BLaER1 (cell line): Measurements from ENCODE around the gene PROSER2.
"Not testable (repeated sequence)": the region's sequence is repeated elsewhere in the genome, so short reads cannot be mapped to it uniquely, and the experiment has no call there.

Experiments used
- H3K27ac ChIP-seq: shearing (Covaris generic); formaldehyde crosslinking; 2 replicates; pipeline ENCODE4 v1.8.1; 2022
- H3K27me3 ChIP-seq: shearing (Covaris generic); formaldehyde crosslinking; 2 replicates; pipeline ENCODE4 v1.8.1; 2022
- H3K36me3 ChIP-seq: shearing (Covaris generic); formaldehyde crosslinking; 2 replicates; pipeline ENCODE4 v1.8.1; 2022
- H3K4me1 ChIP-seq: shearing (Covaris generic); formaldehyde crosslinking; 2 replicates; pipeline ENCODE4 v1.8.1; 2022
- H3K4me2 ChIP-seq: shearing (Covaris generic); formaldehyde crosslinking; 2 replicates; pipeline ENCODE4 v1.8.1; 2022
- H3K4me3 ChIP-seq: shearing (Covaris generic); formaldehyde crosslinking; 2 replicates; pipeline ENCODE4 v1.8.1; 2022
- H3K9ac ChIP-seq: shearing (Covaris generic); formaldehyde crosslinking; 2 replicates; pipeline ENCODE4 v1.8.1; 2022
- H3K9me3 ChIP-seq: shearing (Covaris generic); formaldehyde crosslinking; 2 replicates; pipeline ENCODE4 v1.8.1; 2022
- H4K20me1 ChIP-seq: shearing (Covaris generic); formaldehyde crosslinking; 2 replicates; pipeline ENCODE4 v1.8.1; 2022
- Cebpa-rat ChIP-seq: shearing (Covaris generic); IDR thresholded peaks from 2 replicates; pipeline ENCODE4 v1.8.1; 2022

PROSER2 gene

GRCh38 chr10:11849911-11850310 lies 26.8 kb downstream of the PROSER2 start:
- H3K27me3 ChIP-seq = no peaks in the 10 kb centered on the region
- H3K36me3 ChIP-seq = peaks cover 53% of the 10 kb centered on the region
- H3K27ac ChIP-seq = no peak overlapping the region
- no peak overlapping the region for H3K9ac ChIP-seq
- no peak overlapping the region for H3K4me3 ChIP-seq
- H3K4me2 ChIP-seq = no peak overlapping the region
- H3K9me3 ChIP-seq = no peaks in the 10 kb centered on the region
- TF ChIP-seq Cebpa-rat = no peak
- peaks cover 11% of the 10 kb centered on the region for H3K4me1 ChIP-seq
- H4K20me1 ChIP-seq = no peaks in the 10 kb centered on the region; the same call in 1 of the 2 replicates

GRCh38 chr10:11851910-11852309 lies 28.8 kb downstream of the PROSER2 start:
- no peak overlapping the region for H3K4me2 ChIP-seq
- H3K27me3 ChIP-seq = no peaks in the 10 kb centered on the region
- TF ChIP-seq Cebpa-rat = no peak
- H3K27ac ChIP-seq = no peak overlapping the region
- H4K20me1 ChIP-seq = no peaks in the 10 kb centered on the region; the same call in 1 of the 2 replicates
- H3K4me1 ChIP-seq = peaks cover 4% of the 10 kb centered on the region; the same call in 1 of the 2 replicates
- H3K9ac ChIP-seq = no peak overlapping the region
- no peak overlapping the region for H3K4me3 ChIP-seq
- H3K9me3 ChIP-seq = no peaks in the 10 kb centered on the region
- H3K36me3 ChIP-seq = peaks cover 69% of the 10 kb centered on the region

- not testable (repeated sequence) for H4K20me1 ChIP-seq, H3K9ac ChIP-seq, H3K4me2 ChIP-seq, H3K27ac ChIP-seq, H3K4me1 ChIP-seq, H3K27me3 ChIP-seq, H3K4me3 ChIP-seq, H3K9me3 ChIP-seq
- H3K36me3 ChIP-seq = peaks cover 76% of the 10 kb centered on the region
Observed at GRCh38 chr10:11852637-11853036, 29.5 kb downstream of the PROSER2 start.

GRCh38 chr10:11853468-11853867 lies 30.3 kb downstream of the PROSER2 start:
- Histone ChIP-seq H3K4me3 (no peak overlapping the region), H3K9ac (no peak overlapping the region), H3K9me3 (no peaks in the 10 kb centered on the region), H3K4me1 (0 out of 2 replicates have a peak, but pooled peaks cover 4% of the 10 kb centered on the region), H3K27me3 (no peaks in the 10 kb centered on the region), H3K36me3 (peaks cover 83% of the 10 kb centered on the region), H3K4me2 (no peak overlapping the region), H3K27ac (no peak overlapping the region), H4K20me1 (no peaks in the 10 kb centered on the region; the same call in 1 of the 2 replicates)
- no peak for TF ChIP-seq Cebpa-rat

- no peak overlapping the region for H3K4me3 ChIP-seq
- H3K4me2 ChIP-seq = no peak overlapping the region
- TF ChIP-seq Cebpa-rat = no peak
- H3K36me3 ChIP-seq = peaks cover 81% of the 10 kb centered on the region
- no peak overlapping the region for H3K27ac ChIP-seq
- H3K27me3 ChIP-seq = no peaks in the 10 kb centered on the region
- 0 out of 2 replicates have a peak, but pooled peaks cover 4% of the 10 kb centered on the region for H3K4me1 ChIP-seq
- no peaks in the 10 kb centered on the region for H3K9me3 ChIP-seq
- no peaks in the 10 kb centered on the region; the same call in 1 of the 2 replicates for H4K20me1 ChIP-seq
- no peak overlapping the region for H3K9ac ChIP-seq
Observed at GRCh38 chr10:11854301-11854700, 31.1 kb downstream of the PROSER2 start.

- Histone ChIP-seq H4K20me1 (no peaks in the 10 kb centered on the region; the same call in 1 of the 2 replicates), H3K27ac (no peak overlapping the region), H3K4me1 (no peaks in the 10 kb centered on the region), H3K27me3 (no peaks in the 10 kb centered on the region), H3K4me3 (no peak overlapping the region), H3K9ac (no peak overlapping the region), H3K4me2 (no peak overlapping the region), H3K36me3 (peaks cover 69% of the 10 kb centered on the region), H3K9me3 (no peaks in the 10 kb centered on the region)
- no peak for TF ChIP-seq Cebpa-rat
Observed at GRCh38 chr10:11856089-11856488, 32.9 kb downstream of the PROSER2 start.

GRCh38 chr10:11856678-11857077 lies 33.5 kb downstream of the PROSER2 start:
- no peak overlapping the region for H3K9ac ChIP-seq
- peaks cover 69% of the 10 kb centered on the region for H3K36me3 ChIP-seq
- H3K4me2 ChIP-seq = no peak overlapping the region
- H3K27ac ChIP-seq = no peak overlapping the region
- H3K4me3 ChIP-seq = no peak overlapping the region
- no peaks in the 10 kb centered on the region for H3K4me1 ChIP-seq
- no peaks in the 10 kb centered on the region for H3K27me3 ChIP-seq
- no peak for TF ChIP-seq Cebpa-rat
- H4K20me1 ChIP-seq = no peaks in the 10 kb centered on the region; the same call in 1 of the 2 replicates
- H3K9me3 ChIP-seq = no peaks in the 10 kb centered on the region

GRCh38 chr10:11858093-11858492 lies 34.9 kb downstream of the PROSER2 start:
- Histone ChIP-seq H3K9me3 (no peaks in the 10 kb centered on the region), H3K4me1 (peaks cover 6% of the 10 kb centered on the region), H3K27ac (no peak overlapping the region), H3K4me3 (no peak overlapping the region), H3K9ac (no peak overlapping the region), H3K4me2 (no peak overlapping the region), H3K36me3 (peaks cover 59% of the 10 kb centered on the region), H3K27me3 (no peaks in the 10 kb centered on the region), H4K20me1 (no peaks in the 10 kb centered on the region)
- TF ChIP-seq Cebpa-rat = no peak

- H3K9me3 ChIP-seq = no peaks in the 10 kb centered on the region
- H3K4me3 ChIP-seq = no peak overlapping the region
- no peaks in the 10 kb centered on the region for H4K20me1 ChIP-seq
- H3K9ac ChIP-seq = no peak overlapping the region
- peaks cover 39% of the 10 kb centered on the region for H3K36me3 ChIP-seq
- H3K27me3 ChIP-seq = no peaks in the 10 kb centered on the region
- peaks cover 22% of the 10 kb centered on the region for H3K4me1 ChIP-seq
- H3K4me2 ChIP-seq = no peak overlapping the region
- H3K27ac ChIP-seq = no peak overlapping the region
- no peak for TF ChIP-seq Cebpa-rat
Observed at GRCh38 chr10:11861341-11861740, 38.2 kb downstream of the PROSER2 start.

GRCh38 chr10:11861811-11862428 lies 38.8 kb downstream of the PROSER2 start:
- no peaks in the 10 kb centered on the region for H3K27me3 ChIP-seq
- no peak overlapping the region for H3K4me2 ChIP-seq
- H3K4me3 ChIP-seq = no peak overlapping the region
- H3K9ac ChIP-seq = no peak overlapping the region
- H3K9me3 ChIP-seq = no peaks in the 10 kb centered on the region
- peaks cover 22% of the 10 kb centered on the region for H3K4me1 ChIP-seq
- H3K27ac ChIP-seq = no peak overlapping the region
- TF ChIP-seq Cebpa-rat = no peak
- no peaks in the 10 kb centered on the region for H4K20me1 ChIP-seq
- peaks cover 38% of the 10 kb centered on the region for H3K36me3 ChIP-seq
